H9 (cell line): ENCODE measurements around the gene DPH7. TPM values are rescaled to one million over a fixed set of nuclear protein-coding genes. Genes with fewer than 3 reads are reported as not detected.

Experiments
- DNase-seq: peaks from one replicate; pipeline ENCODE4 v3.0.0-alpha.2; 2017
- H2AFZ ChIP-seq: one replicate; pipeline ENCODE4 v1.6.1; 2013; ENCODE audit warnings: mild to moderate bottlenecking, low read length, control low read depth, moderate library complexity
- H2AK5ac ChIP-seq: 2 replicates; pipeline ENCODE4 v1.6.1; 2013; ENCODE audit warnings: low read length, control low read depth, mixed read lengths; ENCODE audit not compliant: insufficient read length
- H2BK120ac ChIP-seq: one replicate; pipeline ENCODE4 v1.6.1; 2013; ENCODE audit warnings: low read depth, mild to moderate bottlenecking, low read length, control low read depth, inconsistent platforms; ENCODE audit not compliant: poor library complexity, severe bottlenecking
- H2BK12ac ChIP-seq: 2 replicates; pipeline ENCODE4 v1.6.1; 2013; ENCODE audit warnings: low read length, control low read depth, mixed read lengths, low read depth; ENCODE audit not compliant: insufficient read length
- H2BK15ac ChIP-seq: 2 replicates; pipeline ENCODE4 v1.6.1; 2013; ENCODE audit warnings: low read depth, low read length, control low read depth
- H2BK20ac ChIP-seq: one replicate; pipeline ENCODE4 v1.6.1; 2013; ENCODE audit warnings: low read depth, mild to moderate bottlenecking, low read length, control low read depth, inconsistent platforms; ENCODE audit not compliant: poor library complexity, severe bottlenecking
- H2BK5ac ChIP-seq: 2 replicates; pipeline ENCODE4 v1.6.1; 2013; ENCODE audit warnings: low read length, control low read depth, mixed read lengths; ENCODE audit not compliant: insufficient read length
- H3K14ac ChIP-seq: 2 replicates; pipeline ENCODE4 v1.6.1; 2013; ENCODE audit warnings: low read length, control low read depth; ENCODE audit not compliant: insufficient read depth
- H3K18ac ChIP-seq: 2 replicates; pipeline ENCODE4 v1.6.1; 2013; ENCODE audit warnings: low read depth, mild to moderate bottlenecking, mixed read lengths, low read length, control low read depth; ENCODE audit not compliant: insufficient read length
- H3K23ac ChIP-seq: 2 replicates; pipeline ENCODE4 v1.6.1; 2013; ENCODE audit warnings: low read length, control low read depth, mixed read lengths, low read depth; ENCODE audit not compliant: insufficient read length
- H3K23me2 ChIP-seq: 2 replicates; pipeline ENCODE4 v1.6.1; 2013; ENCODE audit warnings: low read depth, mild to moderate bottlenecking, mixed read lengths, low read length, control low read depth; ENCODE audit not compliant: insufficient read length, poor library complexity, severe bottlenecking
- H3K27ac ChIP-seq: 2 replicates; pipeline ENCODE4 v1.5.1; 2013; ENCODE audit warnings: low read length, control low read depth, mixed read lengths, low read depth; ENCODE audit not compliant: insufficient read length
- H3K27me3 ChIP-seq: 2 replicates; pipeline ENCODE4 v1.6.1; 2013; ENCODE audit warnings: low read length, control low read depth, inconsistent platforms; ENCODE audit not compliant: insufficient read depth
- H3K4ac ChIP-seq: 2 replicates; pipeline ENCODE4 v1.6.1; 2013; ENCODE audit warnings: low read depth, mild to moderate bottlenecking, control low read depth, inconsistent platforms, low read length, moderate library complexity
- H3K4me1 ChIP-seq: 2 replicates; pipeline ENCODE4 v1.6.1; 2013; ENCODE audit warnings: low read length, control low read depth, inconsistent platforms; ENCODE audit not compliant: insufficient read depth
- H3K4me2 ChIP-seq: 2 replicates; pipeline ENCODE4 v1.6.1; 2013; ENCODE audit warnings: low read length, control low read depth, mixed read lengths; ENCODE audit not compliant: insufficient read length, insufficient read depth
- H3K56ac ChIP-seq: 2 replicates; pipeline ENCODE4 v1.6.1; 2013; ENCODE audit warnings: low read depth, mild to moderate bottlenecking, mixed read lengths, low read length, control low read depth; ENCODE audit not compliant: insufficient read length
- H3K79me1 ChIP-seq: 2 replicates; pipeline ENCODE4 v1.6.1; 2013; ENCODE audit warnings: low read depth, mild to moderate bottlenecking, moderate library complexity, low read length, control low read depth, inconsistent platforms; ENCODE audit not compliant: insufficient read depth, poor library complexity, severe bottlenecking
- H3K79me2 ChIP-seq: 2 replicates; pipeline ENCODE4 v1.6.1; 2013; ENCODE audit warnings: low read length, control low read depth, inconsistent platforms; ENCODE audit not compliant: insufficient read depth
- H3K9ac ChIP-seq: 2 replicates; pipeline ENCODE4 v1.6.1; 2013; ENCODE audit warnings: low read length, control low read depth, mixed read lengths; ENCODE audit not compliant: insufficient read length; ENCODE audit errors: extremely low read depth
- H3K9me3 ChIP-seq: one replicate; pipeline ENCODE4 v1.6.1; 2013; ENCODE audit warnings: low read depth, low read length, inconsistent platforms; ENCODE audit not compliant: control insufficient read depth
- H3T11ph ChIP-seq: one replicate; pipeline ENCODE4 v1.6.1; 2013; ENCODE audit warnings: mild to moderate bottlenecking, low read length, control low read depth, inconsistent platforms
- H4K20me1 ChIP-seq: one replicate; pipeline ENCODE4 v1.6.1; 2013; ENCODE audit not compliant: control insufficient read depth, insufficient read length, insufficient read depth
- H4K5ac ChIP-seq: 2 replicates; pipeline ENCODE4 v1.6.1; 2013; ENCODE audit warnings: low read depth, mild to moderate bottlenecking, mixed read lengths, low read length, control low read depth; ENCODE audit not compliant: insufficient read length
- H4K8ac ChIP-seq: replicated peaks from 2 replicates; pipeline ENCODE4 v1.6.1; 2013; ENCODE audit warnings: low read length, control low read depth, mixed read lengths, low read depth; ENCODE audit not compliant: insufficient read length
- H4K91ac ChIP-seq: 2 replicates; pipeline ENCODE4 v1.6.1; 2013; ENCODE audit warnings: low read depth, mild to moderate bottlenecking, moderate library complexity, mixed read lengths, low read length, control low read depth; ENCODE audit not compliant: insufficient read length
- H3K27ac Mint-ChIP-seq, 3 experiments: 2 replicates in 2 of 3; 3 replicates in 1 of 3; pipeline ENCODE4 v1.8.0; 2020 to 2021; ENCODE audit warnings: mixed read lengths in 3 of 3, mild to moderate bottlenecking in 1 of 3, moderate library complexity in 1 of 3
- H3K27me3 Mint-ChIP-seq: 2 replicates; pipeline ENCODE4 v1.8.0; 2021; ENCODE audit warnings: low read depth, mild to moderate bottlenecking, moderate library complexity, mixed read lengths
- H3K36me3 Mint-ChIP-seq, 3 experiments: 2 replicates in 2 of 3; 3 replicates in 1 of 3; pipeline ENCODE4 v1.8.0; 2020 to 2021; ENCODE audit warnings: low read depth in 3 of 3, mixed read lengths in 3 of 3; ENCODE audit not compliant: insufficient read depth in 1 of 3
- H3K4me1 Mint-ChIP-seq, 2 experiments: 2 replicates each; pipeline ENCODE4 v1.8.0; 2020; ENCODE audit warnings: mixed read lengths in 2 of 2
- H3K4me3 Mint-ChIP-seq, 2 experiments: 2 replicates in 1 of 2; 3 replicates in 1 of 2; pipeline ENCODE4 v1.8.0; 2020 to 2021; ENCODE audit warnings: mild to moderate bottlenecking in 2 of 2, mixed read lengths in 2 of 2, moderate library complexity in 1 of 2
- H3K9me3 Mint-ChIP-seq, 2 experiments: 2 replicates in 1 of 2; 3 replicates in 1 of 2; pipeline ENCODE4 v1.8.0; 2020; ENCODE audit warnings: mild to moderate bottlenecking in 2 of 2, mixed read lengths in 2 of 2, moderate library complexity in 1 of 2
- WGBS: extraction: QIAGEN DNeasy Blood & Tissue Kit; methylation state at CpG from one replicate; pipeline ENCODE4 v1.1.7; 2013; ENCODE audit warnings: missing lambda C conversion rate, low lambda C conversion rate, mixed read lengths; ENCODE audit not compliant: insufficient read length; ENCODE audit errors: extremely low coverage; 5-methylcytosine and 5-hydroxymethylcytosine counted together
- total RNA-seq: library from RNA; stranded (reverse); gene quantifications from 2 replicates; pipeline ENCODE4 v1.2.1, GENCODE V29; 2021
- TF ChIP-seq, protein P1 (sequence below): fragments of 200-600 bp; sonication (generic); conservative IDR thresholded peaks from 3 replicates; pipeline ENCODE4 v1.8.0; 2021; ENCODE audit warnings: antibody characterized with exemption, mild to moderate bottlenecking

The DPH7 gene
- total RNA-seq, 1 experiment from 2014 or later, result 51.3 TPM

DNA sequence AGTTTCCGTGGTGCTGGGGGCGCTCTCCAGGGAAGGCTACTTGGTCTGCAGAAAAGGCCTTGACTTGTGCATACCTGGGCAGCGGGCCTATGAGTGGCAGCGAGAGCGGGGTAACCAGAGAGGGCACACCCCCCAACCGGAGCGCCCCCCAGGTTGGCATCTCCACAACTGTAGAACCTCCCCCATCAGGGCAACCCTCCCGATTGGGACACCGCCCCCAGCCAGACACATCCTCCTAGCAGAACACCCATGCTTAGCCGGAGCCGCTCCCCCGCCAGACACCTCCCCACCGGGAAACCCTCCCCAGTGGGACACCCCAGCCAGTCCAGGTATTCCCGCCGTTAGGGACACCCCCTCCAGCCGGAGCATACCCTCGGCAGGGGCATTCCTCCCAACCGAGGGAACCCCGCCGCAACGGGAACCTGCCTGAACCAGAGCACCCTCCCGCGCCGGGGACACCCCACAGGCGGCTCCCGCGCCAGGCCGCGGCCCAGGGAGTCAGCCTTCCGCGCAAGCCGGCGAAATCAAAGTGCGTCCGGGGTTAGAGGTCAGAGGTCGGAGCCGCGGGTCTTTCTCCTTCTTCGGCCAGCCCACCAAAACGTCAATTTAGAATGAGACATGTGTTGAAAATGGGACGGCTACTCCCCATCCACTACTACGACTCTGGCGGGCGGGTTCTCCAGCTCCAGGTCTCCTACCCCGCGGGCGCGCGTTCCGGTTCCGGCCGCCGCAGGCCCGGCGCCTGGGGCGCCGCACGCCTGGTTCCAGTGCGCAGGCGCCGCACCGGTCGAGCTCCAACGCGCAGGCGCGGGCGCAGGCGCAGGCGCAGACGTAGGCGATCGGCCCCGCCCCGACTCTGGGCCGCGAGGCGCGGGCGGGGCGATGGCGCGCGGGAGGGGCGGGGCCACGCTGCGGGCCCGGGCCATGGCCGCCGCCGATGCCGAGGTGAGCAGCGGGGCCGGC, 39.7 kb upstream of the DPH7 start, which contains the start of gene EHMT1:
Gene EHMT1, plus strand, starts transcription at position 901 of the 963 bp plus-strand sequence. Its CDS starts 24 bp downstream, at position 925.
- H3K36me3 Mint-ChIP-seq, result peaks cover 13 to 31% (median 25%) of the 10 kb centered on the region in 3 experiments; a peak in 6 of 7 replicates
- Histone ChIP-seq H2BK5ac (peak within 1 kb of the TSS; percentile 27), H3K18ac (peak within 1 kb of the TSS; percentile 80), H2BK120ac (no peak within 1 kb of the TSS), H3K4me1 (no peaks in the 10 kb centered on the region; the same call in 1 of the 2 replicates), H2AK5ac (no peak within 1 kb of the TSS), H3K9me3 (no peaks in the 10 kb centered on the region), H2BK15ac (no peak within 1 kb of the TSS), H4K20me1 (no peaks in the 10 kb centered on the region), H3K27me3 (no peaks in the 10 kb centered on the region), H3K23ac (no peak within 1 kb of the TSS), H4K91ac (no peak within 1 kb of the TSS), H3K4ac (no peak within 1 kb of the TSS; the same call in 1 of the 2 replicates), H3K23me2 (peaks cover 5% of the 10 kb centered on the region), H3K79me2 (peaks cover 30% of the 10 kb centered on the region; the same call in 1 of the 2 replicates), H3K79me1 (no peaks in the 10 kb centered on the region), H3K4me2 (peak within 1 kb of the TSS; percentile 92), H2AFZ (no peak within 1 kb of the TSS), H3T11ph (no peak within 1 kb of the TSS), H2BK12ac (no peak within 1 kb of the TSS), H4K8ac (no peak within 1 kb of the TSS), H3K9ac (peak within 1 kb of the TSS; percentile 91), H4K5ac (no peak within 1 kb of the TSS), H3K27ac (no peak within 1 kb of the TSS), H3K14ac (peak within 1 kb of the TSS; percentile 55), H3K56ac (no peak within 1 kb of the TSS), H2BK20ac (no peak within 1 kb of the TSS)
- no peaks in the 10 kb centered on the region for H3K9me3 Mint-ChIP-seq
- H3K27me3 Mint-ChIP-seq, result no peaks in the 10 kb centered on the region
- peaks cover 25 to 31% of the 10 kb centered on the region in 2 experiments for H3K4me1 Mint-ChIP-seq
- WGBS, result no CpG with 5 or more reads among the region's 94 CpGs
- H3K27ac Mint-ChIP-seq, result peak within 1 kb of the TSS; percentile 91 to 98 (median 94)
- TF ChIP-seq, protein P1, sequence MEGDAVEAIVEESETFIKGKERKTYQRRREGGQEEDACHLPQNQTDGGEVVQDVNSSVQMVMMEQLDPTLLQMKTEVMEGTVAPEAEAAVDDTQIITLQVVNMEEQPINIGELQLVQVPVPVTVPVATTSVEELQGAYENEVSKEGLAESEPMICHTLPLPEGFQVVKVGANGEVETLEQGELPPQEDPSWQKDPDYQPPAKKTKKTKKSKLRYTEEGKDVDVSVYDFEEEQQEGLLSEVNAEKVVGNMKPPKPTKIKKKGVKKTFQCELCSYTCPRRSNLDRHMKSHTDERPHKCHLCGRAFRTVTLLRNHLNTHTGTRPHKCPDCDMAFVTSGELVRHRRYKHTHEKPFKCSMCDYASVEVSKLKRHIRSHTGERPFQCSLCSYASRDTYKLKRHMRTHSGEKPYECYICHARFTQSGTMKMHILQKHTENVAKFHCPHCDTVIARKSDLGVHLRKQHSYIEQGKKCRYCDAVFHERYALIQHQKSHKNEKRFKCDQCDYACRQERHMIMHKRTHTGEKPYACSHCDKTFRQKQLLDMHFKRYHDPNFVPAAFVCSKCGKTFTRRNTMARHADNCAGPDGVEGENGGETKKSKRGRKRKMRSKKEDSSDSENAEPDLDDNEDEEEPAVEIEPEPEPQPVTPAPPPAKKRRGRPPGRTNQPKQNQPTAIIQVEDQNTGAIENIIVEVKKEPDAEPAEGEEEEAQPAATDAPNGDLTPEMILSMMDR, result no peak
- peak; percentile 83 for DNase-seq
- peak within 1 kb of the TSS; percentile 90 to 95 for H3K4me3 Mint-ChIP-seq
